NCI-H1105 treated with DMSO at 0.1 percent for 48 hours (cell line): ENCODE data around the gene IFNGR1.
"Not testable (repeated sequence)": the region's sequence is repeated elsewhere in the genome, so short reads cannot be mapped to it uniquely, and the experiment has no call there.

Source experiments
- DNase-seq: peaks from one replicate; lab custom pipeline; 2025; lab: John Stamatoyannopoulos, UW

Gene IFNGR1

GRCh38 chr6:137218917-137219663 is at the start of gene IFNGR1:
IFNGR1 (minus strand) TSS chr6:137219385; CDS start chr6:137219327, 58 bp downstream.
- DNase-seq, result peak; percentile 87

- DNase-seq, result no peak
These were observed 49.7 kb upstream of the IFNGR1 start for GRCh38 chr6:137268911-137269310.

- DNase-seq, result no peak
These were observed 47.1 kb upstream of the IFNGR1 start for GRCh38 chr6:137266309-137266586.

GRCh38 chr6:137265561-137266308 is 46.5 kb upstream of the IFNGR1 start:
- no peak for DNase-seq

- DNase-seq, result no peak
These were observed 45.3 kb upstream of the IFNGR1 start for GRCh38 chr6:137264311-137265075.

GRCh38 chr6:137261761-137262160 is 42.6 kb upstream of the IFNGR1 start:
- DNase-seq, result no peak

GRCh38 chr6:137261361-137261760 is 42.2 kb upstream of the IFNGR1 start:
- no peak for DNase-seq

- DNase-seq, result no peak
These were observed 41.0 kb upstream of the IFNGR1 start for GRCh38 chr6:137260217-137260616.

- DNase-seq, result no peak
These were observed 40.2 kb upstream of the IFNGR1 start for GRCh38 chr6:137259349-137259748.

GRCh38 chr6:137258170-137258569 is 39.0 kb upstream of the IFNGR1 start:
- DNase-seq, result no peak

- no peak for DNase-seq
These were observed 37.3 kb upstream of the IFNGR1 start for GRCh38 chr6:137256350-137257103.

- no peak for DNase-seq
These were observed 35.8 kb upstream of the IFNGR1 start for GRCh38 chr6:137254966-137255365.

GRCh38 chr6:137254430-137254829 is 35.2 kb upstream of the IFNGR1 start:
- DNase-seq, result not testable (repeated sequence)

GRCh38 chr6:137248702-137249101 is 29.5 kb upstream of the IFNGR1 start:
- DNase-seq, result no peak

GRCh38 chr6:137247724-137248123 is 28.5 kb upstream of the IFNGR1 start:
- no peak for DNase-seq

GRCh38 chr6:137246791-137247202 is 27.6 kb upstream of the IFNGR1 start:
- DNase-seq, result no peak

- no peak for DNase-seq
These were observed 27.0 kb upstream of the IFNGR1 start for GRCh38 chr6:137246164-137246563.

- DNase-seq, result no peak
These were observed 22.4 kb upstream of the IFNGR1 start for GRCh38 chr6:137241481-137242038.

GRCh38 chr6:137240168-137240567 is 21.0 kb upstream of the IFNGR1 start:
- no peak for DNase-seq

- no peak for DNase-seq
These were observed 18.4 kb upstream of the IFNGR1 start for GRCh38 chr6:137237413-137238170.
